ENCODE results near the gene LOXL4. TPM values are rescaled to one million over a fixed set of nuclear protein-coding genes. Genes with fewer than 3 reads are reported as not detected.

The LOXL4 gene
- total RNA-seq, 1 experiment from 2014 or later: 0.13 TPM

DNA sequence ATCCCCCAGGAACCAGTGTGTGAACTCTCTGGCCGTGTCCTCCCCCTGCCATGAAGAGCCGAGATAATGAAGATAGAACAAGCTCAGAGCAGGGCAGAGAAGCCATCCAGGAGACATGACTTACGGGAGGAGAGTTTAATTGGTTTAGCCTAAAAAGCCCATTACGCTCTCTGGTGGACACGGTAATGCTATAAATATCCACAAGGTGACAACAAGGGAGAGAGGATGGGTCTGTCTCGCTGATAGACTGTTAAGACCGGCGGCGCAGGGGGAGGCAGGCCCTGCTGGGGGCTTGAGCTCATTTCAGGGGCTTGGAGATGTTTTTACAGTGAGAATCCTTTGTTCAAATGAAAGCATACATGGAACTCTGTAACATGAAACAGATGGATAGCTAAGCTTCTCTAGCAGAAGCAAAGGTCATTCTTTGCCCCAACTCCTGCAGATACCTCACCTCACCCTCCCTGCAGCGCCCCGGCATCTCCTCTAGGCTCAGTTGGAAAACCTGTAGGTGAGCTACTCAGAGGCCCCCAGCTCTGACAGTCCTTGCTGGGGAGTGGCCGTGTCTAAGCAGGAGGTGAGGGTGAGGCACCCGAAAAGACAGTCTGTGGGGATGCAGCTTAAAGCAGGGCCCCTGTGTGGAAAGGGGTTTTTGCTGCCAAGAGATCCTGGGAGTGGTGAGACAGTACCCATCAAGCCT lies 40.8 kb upstream of the LOXL4 start:
- Mint-ChIP-seq H3K36me3 (ENCODE audit: insufficient read depth in 1 of 3, low read depth in 3 of 3) (no peaks in the 10 kb centered on the region), H3K27ac (no peak overlapping the region), H3K9me3 (peaks cover 0 to 2% of the 10 kb centered on the region in 2 experiments; a peak in 2 of 5 replicates), H3K27me3 (ENCODE audit: low read depth) (peaks cover 2% of the 10 kb centered on the region; the same call in 1 of the 2 replicates), H3K4me1 (peaks cover 14 to 15% of the 10 kb centered on the region in 2 experiments), H3K4me3 (peak overlapping the region; percentile 54 to 62; a peak in 4 of 5 replicates)
- TF ChIP-seq, protein P1, sequence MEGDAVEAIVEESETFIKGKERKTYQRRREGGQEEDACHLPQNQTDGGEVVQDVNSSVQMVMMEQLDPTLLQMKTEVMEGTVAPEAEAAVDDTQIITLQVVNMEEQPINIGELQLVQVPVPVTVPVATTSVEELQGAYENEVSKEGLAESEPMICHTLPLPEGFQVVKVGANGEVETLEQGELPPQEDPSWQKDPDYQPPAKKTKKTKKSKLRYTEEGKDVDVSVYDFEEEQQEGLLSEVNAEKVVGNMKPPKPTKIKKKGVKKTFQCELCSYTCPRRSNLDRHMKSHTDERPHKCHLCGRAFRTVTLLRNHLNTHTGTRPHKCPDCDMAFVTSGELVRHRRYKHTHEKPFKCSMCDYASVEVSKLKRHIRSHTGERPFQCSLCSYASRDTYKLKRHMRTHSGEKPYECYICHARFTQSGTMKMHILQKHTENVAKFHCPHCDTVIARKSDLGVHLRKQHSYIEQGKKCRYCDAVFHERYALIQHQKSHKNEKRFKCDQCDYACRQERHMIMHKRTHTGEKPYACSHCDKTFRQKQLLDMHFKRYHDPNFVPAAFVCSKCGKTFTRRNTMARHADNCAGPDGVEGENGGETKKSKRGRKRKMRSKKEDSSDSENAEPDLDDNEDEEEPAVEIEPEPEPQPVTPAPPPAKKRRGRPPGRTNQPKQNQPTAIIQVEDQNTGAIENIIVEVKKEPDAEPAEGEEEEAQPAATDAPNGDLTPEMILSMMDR (conservative IDR thresholded peaks at IDR 0.05): no peak
- Histone ChIP-seq H3K4me2 (ENCODE audit: insufficient read depth, insufficient read length, low read length) (peak overlapping the region; percentile 15), H2BK120ac (ENCODE audit: low read depth, low read length, poor library complexity, severe bottlenecking) (no peak overlapping the region), H3K27ac (ENCODE audit: insufficient read length, low read depth, low read length) (no peak overlapping the region), H4K5ac (ENCODE audit: insufficient read length, low read depth, low read length) (no peak overlapping the region), H3K79me1 (ENCODE audit: insufficient read depth, low read depth, low read length, poor library complexity, severe bottlenecking) (no peaks in the 10 kb centered on the region), H2AFZ (ENCODE audit: low read length) (peak overlapping the region; percentile 7), H2BK5ac (ENCODE audit: insufficient read length, low read length) (no peak overlapping the region), H3K23me2 (ENCODE audit: insufficient read length, low read depth, low read length, poor library complexity, severe bottlenecking) (peaks cover 3% of the 10 kb centered on the region), H3K27me3 (ENCODE audit: insufficient read depth, low read length) (no peaks in the 10 kb centered on the region), H3K4ac (ENCODE audit: low read depth, low read length) (no peak overlapping the region), H3K14ac (ENCODE audit: insufficient read depth, low read length) (no peak overlapping the region), H3K79me2 (ENCODE audit: insufficient read depth, low read length) (no peaks in the 10 kb centered on the region), H4K91ac (ENCODE audit: insufficient read length, low read depth, low read length) (no peak overlapping the region), H2AK5ac (ENCODE audit: insufficient read length, low read length) (no peak overlapping the region), H4K20me1 (ENCODE audit: control insufficient read depth, insufficient read depth, insufficient read length) (no peaks in the 10 kb centered on the region), H2BK20ac (ENCODE audit: low read depth, low read length, poor library complexity, severe bottlenecking) (no peak overlapping the region), H2BK15ac (ENCODE audit: low read depth, low read length) (no peak overlapping the region), H3T11ph (ENCODE audit: low read length) (no peak overlapping the region), H3K18ac (ENCODE audit: insufficient read length, low read depth, low read length) (no peak overlapping the region), H3K23ac (ENCODE audit: insufficient read length, low read depth, low read length) (no peak overlapping the region), H2BK12ac (ENCODE audit: insufficient read length, low read depth, low read length) (no peak overlapping the region), H3K56ac (ENCODE audit: insufficient read length, low read depth, low read length) (no peak overlapping the region), H3K9me3 (ENCODE audit: control insufficient read depth, low read depth, low read length) (no peaks in the 10 kb centered on the region), H4K8ac (replicated peaks; ENCODE audit: insufficient read length, low read depth, low read length) (no peak overlapping the region), H3K4me1 (ENCODE audit: insufficient read depth, low read length) (no peaks in the 10 kb centered on the region), H3K9ac (ENCODE audit: extremely low read depth, insufficient read length, low read length) (no peak overlapping the region)
- WGBS (ENCODE audit: extremely low coverage, insufficient read length, low lambda C conversion rate): no CpG with 5 or more reads among the region's 13 CpGs
- DNase-seq: no peak

All from H9 (cell line).